ENCODE data around the gene ALKBH4.
"Not testable (repeated sequence)": the region's sequence is repeated elsewhere in the genome, so short reads cannot be mapped to it uniquely, and the experiment has no call there.

Gene ALKBH4

GRCh38 chr7:102426268-102427018 lies 38.2 kb downstream of the ALKBH4 start:
- peak; percentile 90 to 96 for DNase-seq

- DNase-seq = peak; percentile 96 to 100
These were observed 38.9 kb downstream of the ALKBH4 start for GRCh38 chr7:102425639-102426267.

- peak; percentile 83 to 95 for DNase-seq
These were observed 39.9 kb downstream of the ALKBH4 start for GRCh38 chr7:102424787-102425218.

- DNase-seq = no peak
These were observed 40.5 kb downstream of the ALKBH4 start for GRCh38 chr7:102424129-102424551.

- DNase-seq = no peak
These were observed 42.9 kb downstream of the ALKBH4 start for GRCh38 chr7:102421706-102422240.

- no peak for DNase-seq
These were observed 46.1 kb downstream of the ALKBH4 start for GRCh38 chr7:102418592-102418991.

- no peak for DNase-seq
These were observed 47.6 kb downstream of the ALKBH4 start for GRCh38 chr7:102417105-102417504.

- no peak for DNase-seq
These were observed 48.3 kb downstream of the ALKBH4 start for GRCh38 chr7:102416406-102416805.

GRCh38 chr7:102415685-102416225 lies 48.9 kb downstream of the ALKBH4 start:
- DNase-seq = no peak

GRCh38 chr7:102413611-102414010 lies 51.1 kb downstream of the ALKBH4 start:
- no peak for DNase-seq

GRCh38 chr7:102413091-102413490 lies 51.6 kb downstream of the ALKBH4 start:
- no peak for DNase-seq

GRCh38 chr7:102412548-102412947 lies 52.1 kb downstream of the ALKBH4 start:
- peak in 1 of 2 donors; percentile 67 for DNase-seq

- DNase-seq = no peak
These were observed 53.7 kb downstream of the ALKBH4 start for GRCh38 chr7:102410918-102411317.

- no peak for DNase-seq
These were observed 54.5 kb downstream of the ALKBH4 start for GRCh38 chr7:102410123-102410522.

GRCh38 chr7:102409340-102409739 lies 55.3 kb downstream of the ALKBH4 start:
- DNase-seq = no peak

- not testable (repeated sequence) for DNase-seq
These were observed 56.1 kb downstream of the ALKBH4 start for GRCh38 chr7:102408530-102408929.

- no peak for DNase-seq
These were observed 56.8 kb downstream of the ALKBH4 start for GRCh38 chr7:102407910-102408309.
